GOT3 (cell line): Measurements from ENCODE around the gene ASL.
"Not testable (repeated sequence)": the region's sequence is repeated elsewhere in the genome, so short reads cannot be mapped to it uniquely, and the experiment has no call there.

Source experiments
- DNase-seq: peaks from one replicate; lab custom pipeline; 2025; ENCODE audit warnings: mixed read lengths; lab: John Stamatoyannopoulos, UW

Gene ASL

DNA sequence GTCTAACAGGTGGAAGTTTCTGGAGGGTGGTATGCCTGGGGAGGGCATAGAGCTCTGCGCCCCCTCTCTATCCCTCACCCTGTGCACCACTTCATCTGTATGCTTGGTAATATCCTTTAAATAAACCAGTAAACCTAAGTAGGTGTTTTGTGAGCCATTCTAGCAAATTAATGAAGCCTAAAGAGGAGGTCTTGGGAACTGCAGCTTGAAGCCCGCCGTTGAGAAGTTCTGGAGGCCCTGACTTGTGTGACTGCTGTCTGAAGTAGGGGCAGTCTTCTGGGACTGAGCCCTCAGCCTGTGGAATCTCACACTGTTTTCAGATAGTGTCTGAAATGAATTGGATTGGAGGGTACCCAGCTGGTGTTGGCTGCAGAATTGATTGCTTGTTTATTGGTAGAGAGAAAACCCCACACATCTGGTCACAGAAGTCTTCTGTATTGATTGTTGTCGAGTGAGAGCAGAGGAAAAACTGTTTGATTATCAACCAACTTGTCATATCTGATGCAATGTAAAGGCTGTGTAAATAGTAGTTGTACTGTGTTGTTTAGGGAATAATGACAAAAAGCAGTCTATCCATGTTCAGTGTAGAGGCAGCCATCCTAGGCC, 43.7 kb downstream of the ASL start:
- DNase-seq: no peak

- DNase-seq: no peak
These were observed 47.5 kb downstream of the ASL start for GRCh38 chr7:66123175-66123528.

GRCh38 chr7:66124569-66124861, 48.9 kb downstream of the ASL start:
- not testable (repeated sequence) for DNase-seq

DNA sequence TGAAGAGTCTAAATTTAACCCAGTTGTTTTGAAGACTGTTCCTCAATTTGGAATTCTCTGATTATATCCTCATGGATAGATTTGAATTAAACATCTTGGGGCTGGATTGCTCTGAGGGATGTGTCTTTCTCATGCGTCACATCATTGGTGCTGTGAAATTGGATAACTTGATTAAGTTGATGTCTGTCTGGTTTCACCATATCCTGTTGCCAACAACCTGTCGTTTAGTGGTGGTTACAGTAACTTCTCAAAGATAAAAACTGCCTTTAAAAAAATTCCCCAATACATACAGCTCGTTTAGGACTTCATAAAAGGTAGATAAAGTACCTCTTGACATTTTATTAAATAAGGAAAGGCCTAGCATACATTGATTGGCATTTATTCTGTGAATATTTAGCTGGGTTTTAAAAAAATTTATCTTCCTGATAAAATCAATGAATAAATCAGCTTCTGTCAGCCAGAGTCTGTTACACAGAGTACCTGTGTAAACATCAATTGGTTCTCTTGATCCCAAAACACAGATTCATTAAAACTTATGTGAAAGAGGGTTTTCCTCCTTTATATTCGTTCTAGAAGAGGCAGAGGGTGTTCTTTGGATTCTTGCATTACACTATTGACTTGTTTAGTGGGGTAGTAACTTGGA, 49.6 kb downstream of the ASL start:
- DNase-seq: no peak

- DNase-seq: not testable (repeated sequence)
These were observed 50.2 kb downstream of the ASL start for GRCh38 chr7:66125781-66126352.

DNA sequence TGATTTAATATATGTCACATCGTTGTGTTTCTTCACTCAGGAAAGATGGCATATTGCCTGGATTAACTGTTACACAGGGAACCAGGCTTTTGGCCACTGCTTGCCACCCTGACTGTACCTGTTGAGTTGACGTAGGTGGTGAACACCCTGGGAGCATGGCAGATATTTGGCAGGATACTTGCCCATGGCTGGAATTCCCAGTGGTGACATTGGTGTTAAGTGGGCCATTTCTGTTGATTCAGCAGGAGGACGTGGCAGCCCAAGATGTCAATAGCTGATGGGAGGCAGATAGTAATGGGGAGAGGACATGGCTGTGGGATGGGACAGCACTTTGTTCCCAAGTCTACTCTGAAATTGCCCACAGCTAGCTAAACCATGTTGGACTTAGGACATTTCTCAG, 51.6 kb downstream of the ASL start:
- not testable (repeated sequence) for DNase-seq

GRCh38 chr7:66138994-66139752, 63.6 kb downstream of the ASL start:
- no peak for DNase-seq

DNA sequence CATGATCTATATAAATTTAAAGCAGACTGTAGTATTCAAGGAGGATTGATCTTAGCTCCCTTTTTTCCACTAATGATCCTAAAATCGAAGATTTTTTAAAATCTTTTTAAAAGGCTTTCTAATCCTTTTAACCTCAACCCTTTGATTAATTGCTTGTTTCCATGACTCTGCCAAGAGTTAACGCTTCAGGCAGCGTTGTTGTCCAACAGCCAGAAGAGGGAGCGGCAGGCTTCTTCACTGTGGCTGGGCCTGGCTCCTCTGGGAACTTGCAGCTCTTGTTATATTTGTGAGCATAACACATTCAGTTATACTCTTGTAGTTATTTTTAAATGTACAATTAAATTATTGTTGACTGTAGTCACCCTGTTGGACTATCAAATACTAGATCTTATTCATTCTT, 65.3 kb downstream of the ASL start:
- DNase-seq: no peak

DNA sequence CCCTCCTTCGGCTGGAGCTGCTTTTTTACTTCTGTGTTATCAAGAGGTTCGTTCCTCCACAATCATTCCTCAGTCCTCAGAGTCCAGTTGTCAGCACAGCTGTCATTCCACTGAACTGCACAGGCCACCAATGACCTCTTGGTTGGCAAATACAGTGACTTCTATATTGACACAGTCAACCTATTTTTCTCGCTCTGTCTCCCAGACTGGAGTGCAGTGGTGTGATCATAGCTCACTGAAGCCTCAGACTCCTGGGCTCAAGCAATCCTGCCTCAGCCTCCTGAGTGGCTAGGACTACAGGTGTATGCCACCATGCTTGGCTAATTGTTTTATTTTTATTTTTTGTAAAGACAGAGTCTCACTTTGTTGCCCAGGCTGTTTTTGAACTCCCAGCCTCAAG, 66.7 kb downstream of the ASL start:
- no peak for DNase-seq

GRCh38 chr7:66142996-66143395, 67.4 kb downstream of the ASL start:
- no peak for DNase-seq
